ENCODE results near the gene FOXC1.

DNA sequence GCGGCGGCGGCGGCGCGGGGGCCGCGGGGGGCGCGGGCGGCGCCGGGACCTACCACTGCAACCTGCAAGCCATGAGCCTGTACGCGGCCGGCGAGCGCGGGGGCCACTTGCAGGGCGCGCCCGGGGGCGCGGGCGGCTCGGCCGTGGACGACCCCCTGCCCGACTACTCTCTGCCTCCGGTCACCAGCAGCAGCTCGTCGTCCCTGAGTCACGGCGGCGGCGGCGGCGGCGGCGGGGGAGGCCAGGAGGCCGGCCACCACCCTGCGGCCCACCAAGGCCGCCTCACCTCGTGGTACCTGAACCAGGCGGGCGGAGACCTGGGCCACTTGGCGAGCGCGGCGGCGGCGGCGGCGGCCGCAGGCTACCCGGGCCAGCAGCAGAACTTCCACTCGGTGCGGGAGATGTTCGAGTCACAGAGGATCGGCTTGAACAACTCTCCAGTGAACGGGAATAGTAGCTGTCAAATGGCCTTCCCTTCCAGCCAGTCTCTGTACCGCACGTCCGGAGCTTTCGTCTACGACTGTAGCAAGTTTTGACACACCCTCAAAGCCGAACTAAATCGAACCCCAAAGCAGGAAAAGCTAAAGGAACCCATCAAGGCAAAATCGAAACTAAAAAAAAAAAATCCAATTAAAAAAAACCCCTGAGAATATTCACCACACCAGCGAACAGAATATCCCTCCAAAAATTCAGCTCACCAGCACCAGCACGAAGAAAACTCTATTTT, 2.0 kb downstream of the FOXC1 start:
- TF ChIP-seq POLR2A (IDR thresholded peaks at IDR 0.05), result no peak
- TF ChIP-seq, protein P1, sequence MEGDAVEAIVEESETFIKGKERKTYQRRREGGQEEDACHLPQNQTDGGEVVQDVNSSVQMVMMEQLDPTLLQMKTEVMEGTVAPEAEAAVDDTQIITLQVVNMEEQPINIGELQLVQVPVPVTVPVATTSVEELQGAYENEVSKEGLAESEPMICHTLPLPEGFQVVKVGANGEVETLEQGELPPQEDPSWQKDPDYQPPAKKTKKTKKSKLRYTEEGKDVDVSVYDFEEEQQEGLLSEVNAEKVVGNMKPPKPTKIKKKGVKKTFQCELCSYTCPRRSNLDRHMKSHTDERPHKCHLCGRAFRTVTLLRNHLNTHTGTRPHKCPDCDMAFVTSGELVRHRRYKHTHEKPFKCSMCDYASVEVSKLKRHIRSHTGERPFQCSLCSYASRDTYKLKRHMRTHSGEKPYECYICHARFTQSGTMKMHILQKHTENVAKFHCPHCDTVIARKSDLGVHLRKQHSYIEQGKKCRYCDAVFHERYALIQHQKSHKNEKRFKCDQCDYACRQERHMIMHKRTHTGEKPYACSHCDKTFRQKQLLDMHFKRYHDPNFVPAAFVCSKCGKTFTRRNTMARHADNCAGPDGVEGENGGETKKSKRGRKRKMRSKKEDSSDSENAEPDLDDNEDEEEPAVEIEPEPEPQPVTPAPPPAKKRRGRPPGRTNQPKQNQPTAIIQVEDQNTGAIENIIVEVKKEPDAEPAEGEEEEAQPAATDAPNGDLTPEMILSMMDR (IDR thresholded peaks at IDR 0.05), result no peak
